Measurements from ENCODE around the gene ASPM.
A peak's percentile ranks its signal among the peaks of the same experiment; 100 is the strongest.

ASPM gene

GRCh38 chr1:197152662-197153061 is 6.2 kb upstream of the ASPM start:
- DNase-seq, result no peak
- Histone ChIP-seq H3K27ac (no peak overlapping the region), H3K4me3 (ENCODE audit: low read depth, low read length) (no peak overlapping the region), H3K9me3 (ENCODE audit: severe bottlenecking) (no peaks in the 10 kb centered on the region), H3K27me3 (ENCODE audit: insufficient read depth, low read depth, severe bottlenecking) (no peaks in the 10 kb centered on the region), H3K36me3 (no peaks in the 10 kb centered on the region)
- no peak for TF ChIP-seq CTCF (IDR thresholded peaks at IDR 0.05; ENCODE audit: low read depth, low read length)

GRCh38 chr1:197151185-197151584 is 4.7 kb upstream of the ASPM start:
- peaks cover 2% of the 10 kb centered on the region for H3K36me3 ChIP-seq
- DNase-seq, result no peak
- no peaks in the 10 kb centered on the region for H3K27me3 ChIP-seq (ENCODE audit: insufficient read depth, low read depth, severe bottlenecking)
- TF ChIP-seq CTCF (IDR thresholded peaks at IDR 0.05; ENCODE audit: low read depth, low read length), result no peak
- H3K27ac ChIP-seq, result no peak overlapping the region
- no peak overlapping the region for H3K4me3 ChIP-seq (ENCODE audit: low read depth, low read length)
- no peaks in the 10 kb centered on the region for H3K9me3 ChIP-seq (ENCODE audit: severe bottlenecking)

GRCh38 chr1:197150336-197151005 is 4.0 kb upstream of the ASPM start:
- Histone ChIP-seq H3K4me3 (ENCODE audit: low read depth, low read length) (no peak overlapping the region), H3K9me3 (ENCODE audit: severe bottlenecking) (no peaks in the 10 kb centered on the region), H3K27me3 (ENCODE audit: insufficient read depth, low read depth, severe bottlenecking) (no peaks in the 10 kb centered on the region), H3K27ac (no peak overlapping the region), H3K36me3 (peaks cover 6% of the 10 kb centered on the region)
- no peak for DNase-seq
- TF ChIP-seq CTCF (IDR thresholded peaks at IDR 0.05; ENCODE audit: low read depth, low read length), result no peak

GRCh38 chr1:197149340-197149739 is 2.9 kb upstream of the ASPM start:
- DNase-seq, result no peak
- no peaks in the 10 kb centered on the region for H3K27me3 ChIP-seq (ENCODE audit: insufficient read depth, low read depth, severe bottlenecking)
- H3K27ac ChIP-seq, result no peak overlapping the region
- H3K4me3 ChIP-seq (ENCODE audit: low read depth, low read length), result no peak overlapping the region
- peaks cover 6% of the 10 kb centered on the region for H3K36me3 ChIP-seq
- no peaks in the 10 kb centered on the region for H3K9me3 ChIP-seq (ENCODE audit: severe bottlenecking)
- TF ChIP-seq CTCF (IDR thresholded peaks at IDR 0.05; ENCODE audit: low read depth, low read length), result no peak

GRCh38 chr1:197145446-197146024 is 934 bp downstream of the ASPM start:
- H3K36me3 ChIP-seq, result peaks cover 40% of the 10 kb centered on the region
- no peak for DNase-seq

More at GRCh38 chr1:197145446-197146024, 934 bp downstream of the ASPM start:
- peak overlapping the region; percentile 97 for H3K27ac ChIP-seq
- H3K9me3 ChIP-seq (ENCODE audit: severe bottlenecking), result no peaks in the 10 kb centered on the region
- no peak for TF ChIP-seq CTCF (IDR thresholded peaks at IDR 0.05; ENCODE audit: low read depth, low read length)
- peak overlapping the region; percentile 83 for H3K4me3 ChIP-seq (ENCODE audit: low read depth, low read length)
- no peaks in the 10 kb centered on the region for H3K27me3 ChIP-seq (ENCODE audit: insufficient read depth, low read depth, severe bottlenecking)

Data from WERI-Rb-1 (cell line).